Astrocyte of the spinal cord (primary cell): ENCODE results near the gene NOL8.
A peak's percentile ranks its signal among the peaks of the same experiment; 100 is the strongest.

Experiments used
- DNase-seq: peaks from one replicate; pipeline ENCODE4 v3.0.0; 2011; ENCODE audit warnings: low read depth, low spot score
- H3K4me3 ChIP-seq: 2 replicates; pipeline ENCODE4 v1.5.1; 2011; ENCODE audit warnings: low read depth, mild to moderate bottlenecking, low read length, moderate library complexity
- CTCF ChIP-seq: IDR thresholded peaks from 2 replicates; pipeline ENCODE4 v1.5.1; 2012; ENCODE audit warnings: low read depth, mild to moderate bottlenecking, low read length, inconsistent platforms
- in situ Hi-C: cut with HindIII; loops from 2 replicates; pipeline ENCODE4 v1.10.0; 2017; ENCODE audit warnings: low sequenced_read_pairs

The NOL8 gene

GRCh38 chr9:92350740-92351133, 25.6 kb upstream of the NOL8 start:
- in situ Hi-C loops = no loop called here
- DNase-seq = no peak
- H3K4me3 ChIP-seq = no peak overlapping the region
- no peak for TF ChIP-seq CTCF

- in situ Hi-C loops = no loop called here
- no peak for TF ChIP-seq CTCF
- no peak overlapping the region for H3K4me3 ChIP-seq
- peak; percentile 65 for DNase-seq
These were observed 24.9 kb upstream of the NOL8 start for GRCh38 chr9:92349771-92350739.

DNA sequence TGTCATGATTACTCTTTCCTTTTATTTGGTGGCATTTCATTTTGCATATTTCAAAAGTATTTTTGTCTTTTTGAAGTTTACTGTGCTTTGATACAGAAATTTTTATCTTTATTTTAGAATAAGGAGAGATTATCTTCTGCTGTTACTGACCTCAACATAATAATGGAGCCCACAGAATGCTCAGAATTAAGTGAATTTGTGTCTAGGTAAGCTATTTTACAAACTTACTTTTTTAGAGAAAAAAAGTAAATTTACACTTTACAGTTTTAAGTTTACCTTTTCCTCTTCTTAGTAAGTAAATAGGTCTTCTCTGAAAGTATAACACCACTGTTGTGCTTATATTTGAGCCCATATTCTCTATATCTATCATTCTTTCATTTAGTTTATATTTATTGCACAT, 20.4 kb upstream of the NOL8 start:
- DNase-seq = no peak
- TF ChIP-seq CTCF = no peak

DNA sequence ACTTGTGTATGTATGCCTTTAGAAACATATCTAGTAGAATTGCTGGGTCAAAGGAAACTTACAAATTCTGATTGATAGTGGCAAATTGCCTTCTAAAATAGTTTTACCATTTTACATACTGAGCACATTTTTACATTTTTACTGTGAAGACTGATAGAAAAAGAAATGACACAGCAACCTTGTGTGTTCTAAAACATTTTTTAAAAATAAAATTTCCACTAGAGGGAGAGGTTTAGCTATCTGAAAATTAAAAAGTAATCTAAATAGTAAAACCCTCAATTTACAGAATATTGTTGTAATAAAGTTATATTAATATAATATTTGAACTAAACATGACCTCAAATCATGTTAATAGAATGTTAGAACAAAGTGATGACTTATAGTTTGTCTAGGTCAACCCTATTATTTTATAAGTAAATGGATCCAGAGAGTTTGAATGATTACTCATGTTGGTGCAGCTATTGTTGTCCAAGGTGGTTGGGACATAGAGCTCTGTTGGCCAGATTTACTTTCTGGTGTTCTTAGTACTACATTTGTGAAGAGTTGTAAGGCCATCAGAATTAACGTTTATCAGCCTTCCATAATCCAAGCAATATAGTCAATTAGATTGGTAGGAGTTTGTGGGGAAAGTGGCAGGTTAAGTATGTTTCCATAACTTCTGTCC, 17.8 kb upstream of the NOL8 start:
- in situ Hi-C loops = no loop called here
- peak; percentile 3 for TF ChIP-seq CTCF
- H3K4me3 ChIP-seq = no peak overlapping the region
- DNase-seq = peak; percentile 36

More for the DNA sequence above, 20.4 kb upstream of the NOL8 start:
- in situ Hi-C loops = no loop called here
- no peak overlapping the region for H3K4me3 ChIP-seq

- in situ Hi-C loops = no loop called here
- no peak for TF ChIP-seq CTCF
- DNase-seq = no peak
These were observed 16.4 kb upstream of the NOL8 start for GRCh38 chr9:92341578-92341977.

GRCh38 chr9:92333282-92333634, 8.1 kb upstream of the NOL8 start:
- DNase-seq = no peak
- TF ChIP-seq CTCF = no peak
- no peak overlapping the region for H3K4me3 ChIP-seq
- in situ Hi-C loops = no loop called here

More at GRCh38 chr9:92341578-92341977, 16.4 kb upstream of the NOL8 start:
- H3K4me3 ChIP-seq = no peak overlapping the region
